ENCODE measurements around the gene WFS1. TPM values are rescaled to one million over a fixed set of nuclear protein-coding genes. Genes with fewer than 3 reads are reported as not detected.

Gene WFS1
- polyA plus RNA-seq, 10 donors = 16.0 to 25.7 (median 19.7) TPM

DNA sequence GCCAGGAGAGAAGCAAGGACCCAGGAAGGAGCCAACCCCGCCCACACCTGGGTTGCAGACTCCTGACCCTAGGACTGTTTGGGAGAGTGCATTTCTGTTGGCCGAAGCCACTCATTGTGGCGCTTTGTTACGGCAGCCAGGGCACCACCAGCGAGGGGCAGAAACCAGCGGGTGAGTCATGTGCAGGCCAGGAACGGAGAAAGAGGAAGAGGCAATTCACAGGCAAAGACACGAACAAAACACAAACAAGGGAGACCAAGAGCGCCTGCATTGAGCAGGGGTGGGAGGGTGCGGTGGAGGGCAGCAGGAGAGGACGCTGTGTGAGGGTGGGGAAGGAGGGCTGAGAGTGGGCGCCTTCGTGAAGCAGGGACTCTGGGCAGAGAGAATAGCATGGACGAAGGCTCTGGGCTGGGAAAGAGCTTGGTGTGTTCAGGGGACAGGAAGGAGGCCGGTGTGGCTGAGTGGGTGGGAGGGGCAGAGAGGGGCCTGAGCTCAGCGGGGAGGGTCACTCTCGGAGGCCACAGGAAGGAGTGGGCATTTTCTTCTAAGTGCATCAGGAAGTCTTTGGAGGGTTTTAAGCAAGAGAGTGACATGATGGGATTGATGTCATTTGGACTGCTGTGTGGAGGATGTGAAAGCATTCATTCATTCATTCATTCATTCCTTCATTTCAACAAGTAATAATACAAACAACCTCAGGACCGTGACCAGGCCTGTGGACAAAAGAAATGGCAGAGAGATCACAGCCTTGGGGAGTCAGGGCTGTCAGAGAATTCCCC is 12.2 kb upstream of the WFS1 start:
- no peak for DNase-seq

DNA sequence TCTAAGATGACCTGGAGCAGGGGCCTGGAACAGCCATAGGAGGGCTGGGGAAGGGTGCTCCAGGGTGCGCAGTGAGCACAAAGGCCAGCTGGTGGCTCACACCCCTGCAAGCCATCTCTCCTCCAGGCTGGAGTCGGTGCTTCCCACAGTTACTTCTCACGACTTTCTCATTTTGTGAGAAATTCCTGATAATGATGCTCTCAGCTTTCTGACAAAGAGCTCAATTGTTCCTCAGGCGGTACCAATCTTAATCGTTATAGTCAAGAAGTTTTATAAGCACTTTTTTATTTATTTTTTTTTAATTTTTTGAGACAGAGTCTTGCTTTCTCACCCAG is 11.7 kb upstream of the WFS1 start:
- DNase-seq = no peak

- DNase-seq = no peak
These were observed 10.9 kb upstream of the WFS1 start for GRCh38 chr4:6258741-6259140.

- DNase-seq = no peak
These were observed 9.8 kb upstream of the WFS1 start for GRCh38 chr4:6259886-6260285.

DNA sequence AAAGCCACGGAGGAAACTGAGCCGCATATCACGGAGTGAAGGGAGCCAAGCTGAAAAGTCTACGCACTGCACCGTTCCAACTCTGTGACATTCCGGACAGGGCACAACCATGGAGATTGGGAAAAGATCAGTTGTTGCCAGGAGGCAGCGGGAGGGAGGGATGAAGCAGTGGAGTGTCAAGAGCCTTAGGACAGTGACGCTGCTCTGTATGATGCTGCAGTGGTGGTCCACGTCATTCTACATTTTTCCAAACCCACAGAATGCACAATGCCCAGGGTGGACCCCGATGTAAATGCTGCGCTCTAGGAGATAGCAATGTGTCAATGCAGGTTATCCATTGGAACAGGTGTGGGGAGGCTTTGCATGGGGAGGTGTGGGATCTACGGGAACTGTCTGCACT is 7.5 kb upstream of the WFS1 start:
- DNase-seq = no peak

- no peak for DNase-seq
These were observed 6.7 kb upstream of the WFS1 start for GRCh38 chr4:6262847-6263487.

DNA sequence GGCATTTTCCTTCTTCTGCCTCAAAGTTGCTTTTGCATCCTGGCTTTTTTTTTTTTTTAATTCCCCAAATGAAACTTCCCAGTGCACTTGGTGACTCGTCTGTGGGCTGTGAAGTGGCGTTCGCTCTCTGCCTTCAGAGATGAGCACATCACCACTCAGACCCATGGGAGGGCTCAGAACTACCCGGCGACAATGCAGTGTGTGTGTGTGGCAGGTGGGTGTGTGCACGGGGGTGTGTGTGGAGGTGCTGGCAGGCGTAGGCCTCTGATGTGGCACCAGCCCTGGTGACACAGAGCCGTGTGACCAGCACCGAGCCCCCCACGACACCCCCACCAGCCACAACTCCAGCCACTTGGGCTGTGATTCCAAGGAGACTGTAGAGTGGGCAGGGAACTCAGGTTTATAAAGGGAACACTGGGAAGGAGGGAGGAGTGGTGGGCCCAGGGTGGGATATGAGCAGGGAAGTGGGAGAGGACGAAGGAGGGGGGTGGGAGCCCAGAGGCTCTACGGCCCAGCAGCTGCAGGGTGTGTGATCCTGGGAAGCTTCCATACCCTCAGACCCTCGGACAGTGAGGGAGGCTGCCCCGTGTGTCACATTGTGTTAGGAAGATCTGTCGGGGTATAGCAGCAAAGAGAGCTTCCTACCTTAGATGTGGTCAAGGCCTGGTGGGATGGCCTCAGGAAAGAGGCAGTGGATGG is 6.0 kb upstream of the WFS1 start:
- no peak for DNase-seq

GRCh38 chr4:6264225-6264540 is 5.5 kb upstream of the WFS1 start:
- DNase-seq = no peak

DNA sequence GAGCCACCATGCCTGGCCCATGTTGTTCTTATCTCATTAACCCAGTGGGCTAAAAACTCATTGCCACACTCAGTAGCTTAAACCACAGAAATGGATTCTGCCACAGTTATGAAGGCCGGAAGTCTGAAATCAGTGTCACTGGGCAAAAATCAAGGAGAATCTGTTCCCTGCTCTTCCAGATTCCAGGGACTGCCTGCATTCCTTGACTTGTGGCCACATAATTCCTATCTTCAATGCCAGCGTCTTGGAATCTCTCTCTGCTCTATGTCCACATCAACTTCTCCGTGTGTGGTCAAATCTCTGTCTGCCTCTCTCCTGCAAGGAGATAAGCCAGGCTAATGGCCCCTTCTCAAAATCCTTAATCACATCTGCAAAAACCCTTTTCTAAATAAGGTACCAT is 4.1 kb upstream of the WFS1 start:
- DNase-seq = no peak

- no peak for DNase-seq
These were observed 2.1 kb upstream of the WFS1 start for GRCh38 chr4:6267573-6267972.

GRCh38 chr4:6268650-6269615 is 717 bp upstream of the WFS1 start:
- no peak for DNase-seq

DNA sequence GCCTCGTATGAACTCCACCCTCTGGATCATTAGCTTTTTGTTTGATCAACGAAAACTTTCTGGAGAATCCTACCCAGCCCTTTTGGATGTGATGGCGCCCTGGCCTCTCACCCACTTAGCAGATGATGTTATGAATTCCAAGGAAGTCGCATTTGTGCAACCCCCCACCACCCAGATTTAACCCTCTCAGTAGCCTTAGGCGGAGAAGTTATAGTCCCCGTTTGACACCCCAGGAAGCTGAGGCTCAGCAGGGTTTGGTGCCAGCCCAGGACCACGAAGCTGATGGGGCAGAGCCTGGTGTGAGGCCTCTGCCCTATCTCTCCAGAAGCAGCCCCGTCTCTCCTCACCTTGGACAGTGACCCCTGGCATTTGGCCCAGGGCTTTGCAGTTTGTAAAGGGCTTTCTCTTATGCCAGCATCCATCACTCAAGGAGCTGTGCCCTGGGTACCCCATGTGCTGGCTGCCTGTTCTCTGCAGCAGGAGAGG is 1.0 kb downstream of the WFS1 start:
- DNase-seq = no peak

DNA sequence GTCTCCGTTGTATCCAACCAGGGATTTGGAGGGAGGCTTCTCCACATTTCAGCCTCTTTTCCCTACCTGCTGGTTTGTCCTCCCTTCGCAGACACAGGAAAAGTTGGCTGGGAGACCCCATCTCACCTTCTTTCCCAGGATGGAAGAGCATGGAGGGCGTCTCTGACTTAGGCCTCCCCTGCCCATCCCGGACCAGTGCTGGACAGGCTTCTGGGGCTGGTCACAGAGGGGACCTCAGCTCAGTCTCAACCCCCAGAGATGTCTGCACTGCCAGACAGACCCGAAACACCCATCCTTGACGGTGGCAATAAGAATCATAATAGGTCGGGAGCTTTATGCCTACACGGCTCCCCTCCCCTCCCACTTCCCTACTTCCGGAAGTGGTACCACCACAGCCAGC is 1.6 kb downstream of the WFS1 start:
- no peak for DNase-seq

DNA sequence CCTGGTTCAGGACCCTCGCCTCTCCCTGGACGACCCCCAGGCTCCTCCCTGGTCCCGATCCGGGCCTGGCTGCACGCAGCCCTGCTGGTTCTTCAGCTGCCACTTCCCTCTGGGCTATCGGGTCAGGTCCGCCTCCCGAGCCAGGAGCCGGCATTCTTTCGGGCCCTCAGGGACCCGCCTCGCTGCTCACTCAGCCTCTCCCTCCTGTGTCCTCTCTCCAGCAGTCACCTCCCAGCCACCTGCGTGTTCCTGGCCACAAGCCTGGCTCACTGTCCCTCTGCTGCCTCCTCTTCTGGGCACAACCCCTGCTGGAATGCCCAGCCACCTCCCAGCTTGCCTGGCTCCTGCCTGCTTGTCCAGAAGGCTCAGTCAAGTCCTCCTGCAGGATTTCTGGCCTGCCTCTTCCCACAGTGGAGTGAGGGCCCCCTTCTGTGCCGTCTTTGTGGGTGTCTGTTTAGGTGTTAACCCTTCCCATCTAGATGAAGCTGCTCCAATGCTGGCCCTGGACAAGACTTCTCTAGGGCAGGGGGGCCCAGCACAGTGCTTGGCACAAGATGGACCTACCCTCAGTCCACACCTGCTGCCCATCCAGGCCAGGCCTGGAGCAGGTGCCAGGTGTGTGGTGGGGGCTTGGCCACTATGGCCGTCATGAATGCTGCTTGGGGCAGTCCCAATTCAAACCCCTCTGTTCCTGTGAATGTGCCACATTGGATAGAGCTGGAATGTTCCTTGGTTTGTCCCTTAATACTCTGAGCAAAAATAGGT is 2.2 kb downstream of the WFS1 start:
- DNase-seq = no peak

DNA sequence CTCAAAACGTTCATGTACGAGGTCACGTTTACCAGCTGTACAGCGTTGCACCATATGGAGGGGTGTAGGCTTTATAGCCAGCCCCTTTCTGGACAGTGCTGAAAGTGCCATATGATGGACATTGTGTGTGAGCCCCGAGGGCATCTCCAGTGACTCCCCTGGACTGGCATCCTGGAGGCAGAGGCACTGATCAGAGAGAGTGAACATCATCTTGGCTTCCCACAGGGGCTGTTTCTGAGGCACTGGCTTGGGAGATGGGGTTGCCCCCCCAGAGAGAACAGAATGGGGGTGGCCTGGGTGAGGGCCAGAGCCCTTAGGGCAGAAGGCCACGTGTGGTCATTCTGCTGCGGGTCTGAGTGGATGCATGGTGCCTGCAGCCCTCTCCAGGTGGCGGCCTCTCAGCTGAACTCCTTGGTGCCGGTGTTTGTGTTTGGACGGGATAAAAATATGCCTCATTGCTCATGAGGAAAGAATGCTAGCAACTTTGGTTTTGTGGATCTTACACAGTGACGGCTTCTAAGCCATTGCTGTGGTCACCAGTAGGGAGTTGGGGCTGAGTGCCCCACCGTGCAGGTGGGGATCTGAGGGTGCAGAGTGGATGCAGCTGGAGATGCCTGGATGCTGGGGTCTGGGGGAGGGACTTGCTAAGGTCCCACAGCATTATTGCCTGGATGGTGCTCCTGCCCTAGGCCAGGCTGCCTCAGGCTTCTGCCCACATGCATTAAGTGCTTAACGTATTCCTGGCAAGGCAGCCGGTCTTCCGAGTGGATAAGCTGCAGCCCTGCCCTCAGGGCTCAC is 3.4 kb downstream of the WFS1 start:
- peak in 2 of 3 donors; percentile 40 to 64 for DNase-seq

DNA sequence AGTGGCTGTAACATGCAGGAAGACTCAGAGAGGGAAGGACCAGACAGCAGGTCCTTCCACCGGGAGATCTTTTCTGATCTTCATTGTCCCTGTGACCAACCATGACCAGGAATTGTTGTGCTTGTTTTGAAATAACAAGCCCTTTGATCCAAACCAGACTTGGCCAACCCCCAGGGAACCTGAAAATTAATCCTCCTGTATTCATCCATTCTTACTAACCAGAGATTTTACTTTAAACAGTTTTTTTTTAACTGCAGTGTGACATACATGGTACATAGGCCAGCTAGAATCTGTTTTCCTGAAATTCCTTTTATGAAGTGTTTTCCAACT is 4.0 kb downstream of the WFS1 start:
- DNase-seq = no peak

GRCh38 chr4:6275351-6275750 is 5.7 kb downstream of the WFS1 start:
- DNase-seq = no peak

- DNase-seq = peak in 1 of 3 donors; percentile 53
These were observed 6.5 kb downstream of the WFS1 start for GRCh38 chr4:6275898-6276806.

GRCh38 chr4:6277139-6277802 is 7.6 kb downstream of the WFS1 start:
- DNase-seq = peak in 1 of 3 donors; percentile 16
